HG03442 (cell line): ENCODE results near the gene FEZF2.

Source experiments
- ATAC-seq: cut with Tn5 transposase; IDR thresholded peaks from one replicate; pipeline ENCODE4 v1.9.1; 2021; ENCODE audit warnings: mild to moderate bottlenecking, moderate library complexity; ENCODE audit not compliant: unreplicated experiment

FEZF2 gene

GRCh38 chr3:62332835-62333244 lies 40.5 kb downstream of the FEZF2 start:
- no peak for ATAC-seq

GRCh38 chr3:62332017-62332416 lies 41.3 kb downstream of the FEZF2 start:
- ATAC-seq = no peak

- no peak for ATAC-seq
Observed at GRCh38 chr3:62329971-62330370, 43.4 kb downstream of the FEZF2 start.

GRCh38 chr3:62325896-62326295 lies 47.5 kb downstream of the FEZF2 start:
- ATAC-seq = no peak

GRCh38 chr3:62323241-62323640 lies 50.1 kb downstream of the FEZF2 start:
- ATAC-seq = no peak
